DMS153 treated with DMSO at 0.1 percent for 48 hours (cell line): Measurements from ENCODE around the gene MOCS1.

Source experiments
- DNase-seq: peaks from one replicate; lab custom pipeline; 2025; ENCODE audit not compliant: unreplicated experiment; lab: John Stamatoyannopoulos, UW

MOCS1 gene

DNA sequence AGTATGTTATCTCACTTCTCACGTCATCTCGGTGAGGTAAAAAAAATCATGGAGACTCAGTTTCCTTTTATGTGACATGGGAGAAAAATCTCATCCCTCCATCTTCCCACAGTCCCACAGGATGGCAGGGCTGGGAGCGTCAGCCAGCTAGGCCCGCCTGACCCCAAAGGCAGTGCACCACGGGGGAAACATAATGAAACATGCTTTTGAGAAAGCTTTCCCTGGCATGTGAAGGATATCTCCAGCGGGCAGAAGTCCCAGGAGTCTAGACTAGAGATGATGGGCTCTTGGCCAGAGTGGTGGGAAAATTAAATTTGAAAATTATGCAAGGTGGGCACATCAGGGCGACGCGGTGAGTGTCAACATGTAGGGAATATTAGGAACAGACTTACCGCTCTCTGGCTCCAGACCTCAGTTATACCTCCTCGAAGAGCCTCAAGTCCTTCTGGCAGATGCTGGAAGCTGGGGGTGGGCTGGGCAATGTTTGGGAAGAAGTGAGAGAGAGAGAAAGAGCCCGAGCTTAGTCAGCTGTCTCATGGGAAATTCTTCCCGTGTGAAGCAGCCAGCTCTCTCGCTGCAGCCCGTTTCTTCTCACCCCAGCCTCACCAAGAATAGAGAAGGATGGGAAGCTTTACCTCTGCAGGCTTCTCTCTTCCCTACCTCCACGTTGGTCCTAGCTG is 52.3 kb downstream of the MOCS1 start:
- no peak for DNase-seq

DNA sequence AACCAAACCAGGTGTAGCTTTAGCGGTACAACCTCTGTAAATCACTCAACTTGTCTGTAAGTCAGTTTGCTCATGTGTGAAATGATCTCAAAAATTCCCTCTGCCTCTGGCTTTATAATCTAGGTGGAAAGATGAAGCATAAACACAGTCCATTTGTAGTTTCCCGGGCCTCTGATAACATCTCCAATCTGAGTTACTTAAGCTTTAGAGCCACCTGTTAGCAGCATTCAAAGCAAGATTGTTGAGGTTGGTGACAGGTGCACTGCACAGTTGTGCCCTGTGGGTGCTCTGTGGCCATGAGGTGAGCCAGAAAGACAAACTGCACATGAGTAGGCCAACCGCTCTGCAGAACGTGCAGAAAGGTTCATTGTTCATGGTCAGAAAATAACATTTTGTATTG is 53.7 kb downstream of the MOCS1 start:
- no peak for DNase-seq

DNA sequence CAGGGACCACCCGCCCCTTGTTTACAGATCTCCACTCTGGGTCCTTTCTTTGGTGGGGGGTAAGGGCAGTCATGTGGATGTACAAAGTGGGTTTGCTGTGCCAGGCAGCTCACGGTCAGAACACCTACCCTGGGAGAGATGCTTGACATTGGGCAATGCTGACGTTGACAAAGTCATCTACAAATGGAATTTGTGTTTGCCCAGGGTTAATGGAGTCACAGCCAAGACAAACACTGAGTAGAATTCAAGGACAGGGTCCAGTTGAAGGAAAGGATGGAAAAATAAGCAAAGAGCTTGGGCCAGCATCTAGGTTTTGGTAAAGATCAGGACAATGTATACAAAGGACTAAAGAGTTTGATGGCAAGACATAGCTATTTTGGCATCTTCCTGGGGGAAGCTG is 54.7 kb downstream of the MOCS1 start:
- no peak for DNase-seq

DNA sequence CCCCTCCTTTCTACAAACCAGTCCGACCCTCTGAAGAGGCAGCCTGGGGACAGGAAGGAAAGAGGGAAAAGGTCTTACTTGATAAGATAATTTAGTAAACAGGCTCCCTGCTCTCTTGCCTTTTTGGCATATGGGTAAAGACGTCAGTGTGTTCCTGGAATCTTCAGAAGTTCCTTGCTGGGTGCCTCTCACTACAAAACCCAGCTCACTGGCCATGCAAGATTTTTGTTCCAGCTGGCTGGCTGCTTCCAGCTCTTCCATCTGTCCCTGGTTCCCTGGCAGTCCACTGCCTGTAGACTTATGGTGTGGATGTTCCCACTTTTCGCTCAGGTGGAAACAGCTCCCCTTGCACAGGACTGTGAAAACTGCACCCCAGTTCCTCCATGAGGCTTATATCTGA is 57.4 kb downstream of the MOCS1 start:
- no peak for DNase-seq

DNA sequence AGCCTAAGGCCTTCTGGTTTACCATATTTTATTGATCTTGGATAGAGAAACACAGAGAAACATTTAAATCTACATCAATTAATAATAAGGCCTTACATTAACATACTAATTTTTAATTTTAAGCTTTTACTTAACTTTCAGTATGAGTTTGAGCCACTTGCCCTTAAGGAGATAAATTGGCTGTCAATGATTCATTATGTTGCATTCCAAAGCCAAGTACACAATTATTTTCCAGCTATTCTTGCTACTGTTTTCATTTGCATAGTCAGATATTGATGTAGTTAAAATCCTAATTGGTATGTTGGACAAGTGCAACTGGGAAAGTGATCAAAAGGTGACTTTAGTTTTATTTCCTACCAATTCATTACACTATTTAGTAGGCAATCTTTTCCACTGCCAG is 58.2 kb downstream of the MOCS1 start:
- DNase-seq = no peak

DNA sequence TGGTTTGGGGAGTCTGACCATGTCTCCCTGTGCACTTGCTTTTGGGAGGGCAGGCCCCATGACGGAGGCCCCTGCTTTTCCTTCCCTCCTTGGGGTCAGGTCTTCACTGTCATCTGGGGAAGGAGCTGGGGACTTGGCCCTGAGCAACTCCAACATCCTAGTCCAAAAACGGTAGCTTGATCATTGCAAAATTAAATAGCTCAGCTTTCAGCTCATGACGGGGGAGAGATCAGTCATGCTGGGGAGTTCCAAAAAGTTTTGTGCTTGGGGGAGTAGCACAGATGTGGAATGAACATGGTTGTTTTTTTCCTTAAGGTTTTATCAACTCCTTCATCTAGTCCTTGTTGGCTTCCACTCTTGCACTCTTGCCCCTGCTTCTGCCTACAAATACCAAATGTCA is 60.8 kb downstream of the MOCS1 start:
- DNase-seq = no peak

DNA sequence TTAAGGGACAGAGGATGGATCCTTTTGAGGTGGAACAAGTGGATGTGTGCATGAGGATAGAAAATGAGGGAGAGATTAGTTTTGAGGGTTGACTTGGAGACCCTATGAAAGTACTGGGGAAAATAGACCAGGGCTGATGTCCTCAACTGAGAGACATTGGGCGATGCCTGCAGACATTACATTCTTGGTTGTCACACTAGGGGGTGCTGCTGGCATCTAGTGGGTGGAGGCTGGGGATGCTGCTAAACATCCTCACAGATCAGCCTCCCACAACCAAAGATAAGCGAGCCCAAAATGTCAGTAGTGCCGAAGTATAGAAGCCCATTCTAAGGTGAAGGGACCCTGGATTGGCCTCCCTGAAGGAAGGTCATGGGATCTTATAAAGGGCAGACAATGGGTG is 63.3 kb downstream of the MOCS1 start:
- no peak for DNase-seq

DNA sequence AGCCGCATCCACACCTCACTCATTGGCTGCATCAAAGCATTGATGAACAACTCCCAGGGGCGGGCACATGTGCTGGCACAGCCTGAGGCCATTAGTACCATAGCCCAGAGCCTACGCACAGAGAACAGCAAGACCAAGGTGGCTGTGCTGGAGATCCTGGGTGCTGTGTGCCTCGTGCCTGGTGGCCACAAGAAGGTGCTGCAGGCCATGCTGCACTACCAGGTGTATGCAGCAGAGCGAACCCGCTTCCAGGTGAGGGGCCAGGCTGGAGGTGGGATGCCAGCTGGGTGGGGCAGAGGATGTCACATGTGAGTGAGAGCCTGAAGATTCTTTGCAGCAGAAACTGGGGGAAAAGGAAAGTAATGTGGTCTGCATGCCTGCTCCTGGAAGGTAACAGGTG is 66.7 kb downstream of the MOCS1 start:
- no peak for DNase-seq

DNA sequence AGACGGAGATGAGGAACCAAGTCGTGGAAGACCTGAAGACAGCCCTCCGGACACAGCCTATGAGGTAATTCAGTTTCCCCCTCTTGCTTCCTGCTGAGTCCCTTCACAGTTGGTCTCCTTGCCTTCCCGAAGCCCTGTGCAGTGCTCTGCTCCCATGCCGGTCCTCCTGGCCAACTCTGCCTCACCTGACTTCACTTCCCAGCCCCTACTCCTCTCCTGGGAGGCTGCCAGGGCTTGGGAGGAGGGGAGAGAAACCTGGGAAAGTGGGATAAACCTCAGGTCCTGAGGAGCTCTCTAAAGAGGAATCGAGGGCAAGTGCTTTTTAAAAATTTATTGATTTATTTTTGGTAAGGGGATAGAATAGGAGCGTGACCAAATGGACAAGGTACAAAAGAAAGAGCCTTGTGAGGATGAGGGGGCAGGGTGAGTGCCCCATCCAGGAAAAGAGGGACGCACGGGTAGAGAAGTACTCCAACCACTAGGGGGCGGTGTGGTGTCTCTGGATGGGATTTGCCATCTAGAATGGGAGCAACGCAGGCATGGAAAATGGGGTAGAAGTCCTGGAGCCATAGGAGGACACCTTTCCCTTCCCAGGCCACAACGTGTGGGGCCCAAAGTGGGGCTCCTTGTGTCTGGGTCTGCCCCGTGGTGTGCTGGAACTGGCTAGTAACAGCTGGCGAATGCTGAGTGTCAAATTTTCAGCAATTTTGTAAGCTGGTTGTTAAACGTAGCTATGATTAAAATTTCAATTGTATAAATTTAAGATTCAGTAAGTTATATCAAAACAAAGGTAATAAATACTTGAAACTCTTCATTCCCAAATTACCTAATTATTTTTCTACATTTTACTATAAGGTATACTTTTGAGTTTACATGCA is 69.0 kb downstream of the MOCS1 start:
- no peak for DNase-seq

DNA sequence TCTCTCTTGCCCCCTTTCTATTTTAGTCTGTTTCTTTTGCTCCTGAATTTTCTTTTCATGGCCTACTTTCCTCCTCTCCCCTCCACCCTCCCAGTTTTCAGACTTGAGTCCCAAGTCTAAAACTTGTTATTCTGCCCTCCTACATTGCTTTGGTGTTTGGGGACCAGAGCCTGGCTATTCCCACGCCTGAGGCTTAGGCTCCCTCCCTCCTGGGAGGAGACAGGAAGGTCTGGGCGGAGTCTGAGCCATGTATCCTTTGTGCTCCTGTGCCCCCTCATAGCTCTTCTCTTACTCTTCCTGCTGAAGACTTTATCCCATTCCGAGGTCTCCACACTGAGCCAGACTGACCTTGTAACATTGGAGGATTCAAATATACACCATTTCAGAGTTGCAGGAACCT is 72.6 kb downstream of the MOCS1 start:
- DNase-seq = no peak

DNA sequence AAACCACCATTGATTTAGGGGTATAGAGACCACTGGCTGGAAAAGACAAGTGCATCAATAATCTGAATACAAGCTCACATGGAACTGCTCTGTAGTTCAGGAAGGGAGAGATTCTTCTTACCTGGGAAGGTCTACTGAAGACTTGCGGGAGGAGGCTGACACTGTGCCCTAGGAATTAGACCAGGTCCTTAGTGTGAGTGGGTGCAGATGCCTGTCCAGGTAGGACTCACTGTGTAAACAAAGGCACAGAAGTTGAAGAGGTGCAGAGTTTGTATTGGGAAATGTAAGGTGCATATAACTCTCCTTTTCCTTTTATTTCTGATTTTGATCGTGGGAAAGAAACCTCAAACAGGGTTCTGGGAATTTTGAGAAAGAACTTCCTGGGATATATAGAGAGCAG is 75.2 kb downstream of the MOCS1 start:
- DNase-seq = no peak

DNA sequence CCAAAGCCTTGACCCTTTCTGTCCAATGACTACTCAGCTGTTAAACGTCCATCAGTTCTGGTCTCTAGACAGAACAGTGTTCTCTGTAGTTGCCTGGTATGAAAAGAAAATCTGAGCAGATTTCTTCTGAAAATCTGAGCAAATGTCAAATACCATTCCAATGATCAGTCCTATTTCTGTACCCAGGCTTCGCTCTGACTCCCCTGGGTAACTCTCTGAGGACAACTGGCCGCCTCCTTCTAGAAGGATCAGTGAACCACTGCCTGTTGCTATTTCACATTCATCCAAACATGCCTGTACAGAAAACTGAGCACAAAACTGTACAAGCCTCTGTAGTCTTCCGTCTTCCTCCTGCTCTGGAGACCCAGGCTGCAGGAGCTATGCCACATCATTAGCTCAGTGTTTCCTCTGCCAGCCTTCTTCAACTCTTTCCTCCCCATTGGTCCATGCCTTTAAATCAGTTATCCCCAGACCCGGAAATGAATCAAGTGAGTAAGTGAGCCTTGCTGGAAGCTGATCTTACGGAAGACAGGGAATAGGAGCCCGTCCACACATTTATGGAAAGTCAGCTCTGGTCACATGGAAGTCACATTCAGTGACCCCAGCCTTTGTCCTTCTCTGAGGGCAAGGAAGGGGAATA is 78.8 kb downstream of the MOCS1 start:
- no peak for DNase-seq
